H9 (cell line): ENCODE results near the gene LIPE. TPM values are rescaled to one million over a fixed set of nuclear protein-coding genes. Genes with fewer than 3 reads are reported as not detected.

Source experiments
- DNase-seq: peaks from one replicate; pipeline ENCODE4 v3.0.0-alpha.2; 2017
- H2AFZ ChIP-seq: one replicate; pipeline ENCODE4 v1.6.1; 2013; ENCODE audit warnings: mild to moderate bottlenecking, low read length, control low read depth, moderate library complexity
- H2AK5ac ChIP-seq: 2 replicates; pipeline ENCODE4 v1.6.1; 2013; ENCODE audit warnings: low read length, control low read depth, mixed read lengths; ENCODE audit not compliant: insufficient read length
- H2BK120ac ChIP-seq: one replicate; pipeline ENCODE4 v1.6.1; 2013; ENCODE audit warnings: low read depth, mild to moderate bottlenecking, low read length, control low read depth, inconsistent platforms; ENCODE audit not compliant: poor library complexity, severe bottlenecking
- H2BK12ac ChIP-seq: 2 replicates; pipeline ENCODE4 v1.6.1; 2013; ENCODE audit warnings: low read length, control low read depth, mixed read lengths, low read depth; ENCODE audit not compliant: insufficient read length
- H2BK15ac ChIP-seq: 2 replicates; pipeline ENCODE4 v1.6.1; 2013; ENCODE audit warnings: low read depth, low read length, control low read depth
- H2BK20ac ChIP-seq: one replicate; pipeline ENCODE4 v1.6.1; 2013; ENCODE audit warnings: low read depth, mild to moderate bottlenecking, low read length, control low read depth, inconsistent platforms; ENCODE audit not compliant: poor library complexity, severe bottlenecking
- H2BK5ac ChIP-seq: 2 replicates; pipeline ENCODE4 v1.6.1; 2013; ENCODE audit warnings: low read length, control low read depth, mixed read lengths; ENCODE audit not compliant: insufficient read length
- H3K14ac ChIP-seq: 2 replicates; pipeline ENCODE4 v1.6.1; 2013; ENCODE audit warnings: low read length, control low read depth; ENCODE audit not compliant: insufficient read depth
- H3K18ac ChIP-seq: 2 replicates; pipeline ENCODE4 v1.6.1; 2013; ENCODE audit warnings: low read depth, mild to moderate bottlenecking, mixed read lengths, low read length, control low read depth; ENCODE audit not compliant: insufficient read length
- H3K23ac ChIP-seq: 2 replicates; pipeline ENCODE4 v1.6.1; 2013; ENCODE audit warnings: low read length, control low read depth, mixed read lengths, low read depth; ENCODE audit not compliant: insufficient read length
- H3K23me2 ChIP-seq: 2 replicates; pipeline ENCODE4 v1.6.1; 2013; ENCODE audit warnings: low read depth, mild to moderate bottlenecking, mixed read lengths, low read length, control low read depth; ENCODE audit not compliant: insufficient read length, poor library complexity, severe bottlenecking
- H3K27ac ChIP-seq: 2 replicates; pipeline ENCODE4 v1.5.1; 2013; ENCODE audit warnings: low read length, control low read depth, mixed read lengths, low read depth; ENCODE audit not compliant: insufficient read length
- H3K27me3 ChIP-seq: 2 replicates; pipeline ENCODE4 v1.6.1; 2013; ENCODE audit warnings: low read length, control low read depth, inconsistent platforms; ENCODE audit not compliant: insufficient read depth
- H3K4ac ChIP-seq: 2 replicates; pipeline ENCODE4 v1.6.1; 2013; ENCODE audit warnings: low read depth, mild to moderate bottlenecking, control low read depth, inconsistent platforms, low read length, moderate library complexity
- H3K4me1 ChIP-seq: 2 replicates; pipeline ENCODE4 v1.6.1; 2013; ENCODE audit warnings: low read length, control low read depth, inconsistent platforms; ENCODE audit not compliant: insufficient read depth
- H3K4me2 ChIP-seq: 2 replicates; pipeline ENCODE4 v1.6.1; 2013; ENCODE audit warnings: low read length, control low read depth, mixed read lengths; ENCODE audit not compliant: insufficient read length, insufficient read depth
- H3K56ac ChIP-seq: 2 replicates; pipeline ENCODE4 v1.6.1; 2013; ENCODE audit warnings: low read depth, mild to moderate bottlenecking, mixed read lengths, low read length, control low read depth; ENCODE audit not compliant: insufficient read length
- H3K79me1 ChIP-seq: 2 replicates; pipeline ENCODE4 v1.6.1; 2013; ENCODE audit warnings: low read depth, mild to moderate bottlenecking, moderate library complexity, low read length, control low read depth, inconsistent platforms; ENCODE audit not compliant: insufficient read depth, poor library complexity, severe bottlenecking
- H3K79me2 ChIP-seq: 2 replicates; pipeline ENCODE4 v1.6.1; 2013; ENCODE audit warnings: low read length, control low read depth, inconsistent platforms; ENCODE audit not compliant: insufficient read depth
- H3K9ac ChIP-seq: 2 replicates; pipeline ENCODE4 v1.6.1; 2013; ENCODE audit warnings: low read length, control low read depth, mixed read lengths; ENCODE audit not compliant: insufficient read length; ENCODE audit errors: extremely low read depth
- H3K9me3 ChIP-seq: one replicate; pipeline ENCODE4 v1.6.1; 2013; ENCODE audit warnings: low read depth, low read length, inconsistent platforms; ENCODE audit not compliant: control insufficient read depth
- H3T11ph ChIP-seq: one replicate; pipeline ENCODE4 v1.6.1; 2013; ENCODE audit warnings: mild to moderate bottlenecking, low read length, control low read depth, inconsistent platforms
- H4K20me1 ChIP-seq: one replicate; pipeline ENCODE4 v1.6.1; 2013; ENCODE audit not compliant: control insufficient read depth, insufficient read length, insufficient read depth
- H4K5ac ChIP-seq: 2 replicates; pipeline ENCODE4 v1.6.1; 2013; ENCODE audit warnings: low read depth, mild to moderate bottlenecking, mixed read lengths, low read length, control low read depth; ENCODE audit not compliant: insufficient read length
- H4K8ac ChIP-seq: replicated peaks from 2 replicates; pipeline ENCODE4 v1.6.1; 2013; ENCODE audit warnings: low read length, control low read depth, mixed read lengths, low read depth; ENCODE audit not compliant: insufficient read length
- H4K91ac ChIP-seq: 2 replicates; pipeline ENCODE4 v1.6.1; 2013; ENCODE audit warnings: low read depth, mild to moderate bottlenecking, moderate library complexity, mixed read lengths, low read length, control low read depth; ENCODE audit not compliant: insufficient read length
- H3K27ac Mint-ChIP-seq, 3 experiments: 2 replicates in 2 of 3; 3 replicates in 1 of 3; pipeline ENCODE4 v1.8.0; 2020 to 2021; ENCODE audit warnings: mixed read lengths in 3 of 3, mild to moderate bottlenecking in 1 of 3, moderate library complexity in 1 of 3
- H3K27me3 Mint-ChIP-seq: 2 replicates; pipeline ENCODE4 v1.8.0; 2021; ENCODE audit warnings: low read depth, mild to moderate bottlenecking, moderate library complexity, mixed read lengths
- H3K36me3 Mint-ChIP-seq, 3 experiments: 2 replicates in 2 of 3; 3 replicates in 1 of 3; pipeline ENCODE4 v1.8.0; 2020 to 2021; ENCODE audit warnings: low read depth in 3 of 3, mixed read lengths in 3 of 3; ENCODE audit not compliant: insufficient read depth in 1 of 3
- H3K4me1 Mint-ChIP-seq, 2 experiments: 2 replicates each; pipeline ENCODE4 v1.8.0; 2020; ENCODE audit warnings: mixed read lengths in 2 of 2
- H3K4me3 Mint-ChIP-seq, 2 experiments: 2 replicates in 1 of 2; 3 replicates in 1 of 2; pipeline ENCODE4 v1.8.0; 2020 to 2021; ENCODE audit warnings: mild to moderate bottlenecking in 2 of 2, mixed read lengths in 2 of 2, moderate library complexity in 1 of 2
- H3K9me3 Mint-ChIP-seq, 2 experiments: 2 replicates in 1 of 2; 3 replicates in 1 of 2; pipeline ENCODE4 v1.8.0; 2020; ENCODE audit warnings: mild to moderate bottlenecking in 2 of 2, mixed read lengths in 2 of 2, moderate library complexity in 1 of 2
- CTCF ChIP-seq: fragments of 200-600 bp; sonication (generic); conservative IDR thresholded peaks from 3 replicates; pipeline ENCODE4 v1.8.0; 2021; ENCODE audit warnings: antibody characterized with exemption, mild to moderate bottlenecking
- WGBS: extraction: QIAGEN DNeasy Blood & Tissue Kit; methylation state at CpG from one replicate; pipeline ENCODE4 v1.1.7; 2013; ENCODE audit warnings: missing lambda C conversion rate, low lambda C conversion rate, mixed read lengths; ENCODE audit not compliant: insufficient read length; ENCODE audit errors: extremely low coverage; 5-methylcytosine and 5-hydroxymethylcytosine counted together
- total RNA-seq: library from RNA; stranded (reverse); gene quantifications from 2 replicates; pipeline ENCODE4 v1.2.1, GENCODE V29; 2021

LIPE gene
- total RNA-seq, 1 experiment from 2014 or later: 6.3 TPM

GRCh38 chr19:42473686-42474085, 46.5 kb upstream of the LIPE start:
- Histone ChIP-seq H3T11ph (no peak overlapping the region), H4K91ac (no peak overlapping the region), H2AK5ac (no peak overlapping the region), H2BK120ac (no peak overlapping the region), H3K27ac (peak overlapping the region; percentile 81), H3K9me3 (no peaks in the 10 kb centered on the region), H2BK15ac (no peak overlapping the region), H4K20me1 (no peaks in the 10 kb centered on the region), H2BK5ac (no peak overlapping the region), H4K8ac (no peak overlapping the region), H3K4me2 (peak overlapping the region; percentile 19), H3K14ac (no peak overlapping the region), H3K23ac (no peak overlapping the region), H3K23me2 (no peaks in the 10 kb centered on the region), H2BK20ac (no peak overlapping the region), H3K18ac (no peak overlapping the region), H3K4ac (no peak overlapping the region), H3K9ac (no peak overlapping the region), H3K56ac (no peak overlapping the region), H3K79me1 (no peaks in the 10 kb centered on the region), H3K79me2 (no peaks in the 10 kb centered on the region), H3K27me3 (no peaks in the 10 kb centered on the region), H2BK12ac (no peak overlapping the region), H2AFZ (no peak overlapping the region), H3K4me1 (peaks cover 23% of the 10 kb centered on the region), H4K5ac (no peak overlapping the region)
- Mint-ChIP-seq H3K4me1 (peaks cover 62 to 65% of the 10 kb centered on the region in 2 experiments), H3K9me3 (no peaks in the 10 kb centered on the region), H3K4me3 (peak overlapping the region in 1 of 2 experiments; percentile 6; a peak in 1 of 5 replicates), H3K27ac (peak overlapping the region; percentile 72 to 98 (median 96)), H3K36me3 (peaks cover 0 to under 1% (median under 1%) of the 10 kb centered on the region in 3 experiments; a peak in 4 of 7 replicates), H3K27me3 (no peaks in the 10 kb centered on the region; the same call in 1 of the 2 replicates)
- WGBS: no CpG with 5 or more reads among the region's 6 CpGs
- TF ChIP-seq CTCF: no peak
- peak; percentile 60 for DNase-seq
